ENCODE results near the gene CCNB2.
A peak's percentile ranks its signal among the peaks of the same experiment; 100 is the strongest.

Gene CCNB2

DNA sequence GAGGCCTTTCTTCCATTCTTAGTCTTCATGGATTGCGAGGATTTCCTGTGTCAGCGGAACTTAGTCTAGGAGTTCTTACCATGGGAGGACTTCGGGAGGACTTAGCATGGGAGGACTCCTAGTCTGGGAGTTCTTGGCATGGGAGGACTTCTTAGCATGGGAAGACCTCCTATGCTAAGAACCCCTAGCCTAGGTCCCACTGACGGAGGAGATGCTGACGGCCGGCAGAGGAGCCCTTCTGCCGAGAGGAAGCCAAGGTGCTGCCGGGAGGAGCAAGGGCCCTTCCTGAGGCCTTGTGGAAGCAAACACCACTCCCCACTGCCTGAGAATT lies 66.1 kb downstream of the CCNB2 start:
- Histone ChIP-seq H3K4me3 (ENCODE audit: low read length, poor library complexity, severe bottlenecking) (no peak overlapping the region), H2AFZ (ENCODE audit: low read length) (no peak overlapping the region), H3K9ac (ENCODE audit: low read depth, low read length, poor library complexity, severe bottlenecking) (no peak overlapping the region), H3K27me3 (ENCODE audit: insufficient read depth, low read length, poor library complexity, severe bottlenecking) (no peaks in the 10 kb centered on the region), H3K4me1 (ENCODE audit: insufficient read depth, low read length, poor library complexity, severe bottlenecking) (peaks cover 27% of the 10 kb centered on the region), H3K36me3 (ENCODE audit: insufficient read depth, low read length) (no peaks in the 10 kb centered on the region), H3F3A (ENCODE audit: low read depth) (no peaks in the 10 kb centered on the region), H4K20me1 (ENCODE audit: insufficient read depth, low read length, poor library complexity, severe bottlenecking) (no peaks in the 10 kb centered on the region), H3K9me2 (replicated peaks; ENCODE audit: low read depth, low read length) (no peaks in the 10 kb centered on the region), H3K9me3 (ENCODE audit: insufficient read depth, low read depth, low read length) (no peaks in the 10 kb centered on the region), H3K79me2 (ENCODE audit: insufficient read depth, low read length) (no peaks in the 10 kb centered on the region), H3K4me2 (ENCODE audit: low read depth, low read length, poor library complexity, severe bottlenecking) (no peak overlapping the region)
- no peak for TF ChIP-seq EZH2phosphoT487 (IDR thresholded peaks at IDR 0.05; ENCODE audit: borderline replicate concordance)
- TF ChIP-seq, protein P1, sequence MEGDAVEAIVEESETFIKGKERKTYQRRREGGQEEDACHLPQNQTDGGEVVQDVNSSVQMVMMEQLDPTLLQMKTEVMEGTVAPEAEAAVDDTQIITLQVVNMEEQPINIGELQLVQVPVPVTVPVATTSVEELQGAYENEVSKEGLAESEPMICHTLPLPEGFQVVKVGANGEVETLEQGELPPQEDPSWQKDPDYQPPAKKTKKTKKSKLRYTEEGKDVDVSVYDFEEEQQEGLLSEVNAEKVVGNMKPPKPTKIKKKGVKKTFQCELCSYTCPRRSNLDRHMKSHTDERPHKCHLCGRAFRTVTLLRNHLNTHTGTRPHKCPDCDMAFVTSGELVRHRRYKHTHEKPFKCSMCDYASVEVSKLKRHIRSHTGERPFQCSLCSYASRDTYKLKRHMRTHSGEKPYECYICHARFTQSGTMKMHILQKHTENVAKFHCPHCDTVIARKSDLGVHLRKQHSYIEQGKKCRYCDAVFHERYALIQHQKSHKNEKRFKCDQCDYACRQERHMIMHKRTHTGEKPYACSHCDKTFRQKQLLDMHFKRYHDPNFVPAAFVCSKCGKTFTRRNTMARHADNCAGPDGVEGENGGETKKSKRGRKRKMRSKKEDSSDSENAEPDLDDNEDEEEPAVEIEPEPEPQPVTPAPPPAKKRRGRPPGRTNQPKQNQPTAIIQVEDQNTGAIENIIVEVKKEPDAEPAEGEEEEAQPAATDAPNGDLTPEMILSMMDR (conservative IDR thresholded peaks at IDR 0.05; ENCODE audit: low read length) = no peak

DNA sequence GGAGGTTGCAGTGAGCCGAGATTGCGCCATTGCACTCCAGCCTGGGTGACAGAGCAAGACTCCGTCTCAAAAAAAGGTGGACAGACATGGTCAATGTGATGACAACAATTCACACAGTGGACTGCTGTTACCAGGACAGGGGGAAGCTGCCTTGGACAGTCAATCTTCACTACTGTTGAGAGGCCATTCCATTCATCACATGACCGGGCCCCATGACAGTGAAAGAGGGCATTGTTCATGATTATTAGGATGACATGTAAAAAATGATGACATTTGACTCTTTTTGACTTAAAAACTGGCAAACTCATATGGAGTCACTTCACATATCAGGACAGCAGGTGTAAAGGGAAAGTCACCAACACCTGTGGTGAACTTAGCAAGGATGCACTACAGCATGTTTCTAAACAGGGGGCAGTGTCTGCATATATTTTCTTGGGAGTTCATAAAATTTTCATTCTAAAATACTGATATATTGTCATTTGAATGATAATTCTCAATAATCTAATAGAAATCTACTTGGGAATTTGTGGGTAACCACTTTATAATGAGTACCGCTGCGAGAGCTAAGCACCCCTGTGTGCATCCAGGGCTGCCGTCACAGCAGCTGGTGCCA lies 67.4 kb downstream of the CCNB2 start:
- Histone ChIP-seq H3K36me3 (ENCODE audit: insufficient read depth, low read length) (no peaks in the 10 kb centered on the region), H2AFZ (ENCODE audit: low read length) (no peak overlapping the region), H3K27me3 (ENCODE audit: insufficient read depth, low read length, poor library complexity, severe bottlenecking) (no peaks in the 10 kb centered on the region), H3K79me2 (ENCODE audit: insufficient read depth, low read length) (no peaks in the 10 kb centered on the region), H3K4me2 (ENCODE audit: low read depth, low read length, poor library complexity, severe bottlenecking) (no peak overlapping the region), H3K9ac (ENCODE audit: low read depth, low read length, poor library complexity, severe bottlenecking) (no peak overlapping the region), H3F3A (ENCODE audit: low read depth) (no peaks in the 10 kb centered on the region), H3K9me2 (replicated peaks; ENCODE audit: low read depth, low read length) (no peaks in the 10 kb centered on the region), H3K9me3 (ENCODE audit: insufficient read depth, low read depth, low read length) (no peaks in the 10 kb centered on the region), H3K4me1 (ENCODE audit: insufficient read depth, low read length, poor library complexity, severe bottlenecking) (peaks cover 27% of the 10 kb centered on the region), H4K20me1 (ENCODE audit: insufficient read depth, low read length, poor library complexity, severe bottlenecking) (no peaks in the 10 kb centered on the region), H3K4me3 (ENCODE audit: low read length, poor library complexity, severe bottlenecking) (no peak overlapping the region)
- TF ChIP-seq EZH2phosphoT487 (IDR thresholded peaks at IDR 0.05; ENCODE audit: borderline replicate concordance) = no peak
- TF ChIP-seq, protein P1 (conservative IDR thresholded peaks at IDR 0.05; ENCODE audit: low read length) = peak; percentile 33

DNA sequence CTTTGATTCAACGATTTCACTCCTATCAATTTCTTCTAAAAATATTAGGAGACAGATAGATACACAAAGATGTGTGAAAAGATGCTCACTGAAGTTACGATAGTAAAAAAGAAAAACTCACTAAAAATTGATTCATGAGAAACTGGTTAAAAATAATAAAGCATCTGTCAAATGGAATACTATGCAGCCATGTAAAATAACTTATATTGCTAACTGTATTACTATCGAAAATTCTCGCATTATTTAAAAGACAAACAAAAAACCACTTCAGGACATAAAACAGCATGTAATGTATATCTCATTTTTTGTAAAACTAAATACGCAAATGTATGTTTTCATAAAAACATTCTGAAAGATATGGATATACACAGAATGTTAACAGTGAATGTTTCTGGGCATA lies 68.2 kb downstream of the CCNB2 start:
- no peaks in the 10 kb centered on the region for H3K27me3 ChIP-seq (ENCODE audit: insufficient read depth, low read length, poor library complexity, severe bottlenecking)
- H3K36me3 ChIP-seq (ENCODE audit: insufficient read depth, low read length) = no peaks in the 10 kb centered on the region
- no peak overlapping the region for H2AFZ ChIP-seq (ENCODE audit: low read length)
- H3K4me1 ChIP-seq (ENCODE audit: insufficient read depth, low read length, poor library complexity, severe bottlenecking) = peaks cover 25% of the 10 kb centered on the region
- no peak overlapping the region for H3K9ac ChIP-seq (ENCODE audit: low read depth, low read length, poor library complexity, severe bottlenecking)
- no peak overlapping the region for H3K4me3 ChIP-seq (ENCODE audit: low read length, poor library complexity, severe bottlenecking)
- TF ChIP-seq, protein P1 (conservative IDR thresholded peaks at IDR 0.05; ENCODE audit: low read length) = no peak
- no peak for TF ChIP-seq EZH2phosphoT487 (IDR thresholded peaks at IDR 0.05; ENCODE audit: borderline replicate concordance)
- H3K79me2 ChIP-seq (ENCODE audit: insufficient read depth, low read length) = no peaks in the 10 kb centered on the region
- no peaks in the 10 kb centered on the region for H3K9me3 ChIP-seq (ENCODE audit: insufficient read depth, low read depth, low read length)
- no peaks in the 10 kb centered on the region for H3K9me2 ChIP-seq (replicated peaks; ENCODE audit: low read depth, low read length)
- H4K20me1 ChIP-seq (ENCODE audit: insufficient read depth, low read length, poor library complexity, severe bottlenecking) = no peaks in the 10 kb centered on the region
- no peak overlapping the region for H3K4me2 ChIP-seq (ENCODE audit: low read depth, low read length, poor library complexity, severe bottlenecking)
- no peaks in the 10 kb centered on the region for H3F3A ChIP-seq (ENCODE audit: low read depth)

Measured in Loucy (cell line).